HG03039 (cell line): ENCODE data around the gene OTOG.

Source experiments
- ATAC-seq: cut with Tn5 transposase; IDR thresholded peaks from one replicate; pipeline ENCODE4 v1.9.1; 2021; ENCODE audit warnings: mild to moderate bottlenecking, moderate library complexity; ENCODE audit not compliant: unreplicated experiment

Gene OTOG

GRCh38 chr11:17547051-17547577, at the start of gene OTOG:
Gene OTOG (plus strand): TSS chr11:17547259. CDS start chr11:17547373, 114 bp downstream.
- no peak for ATAC-seq

- ATAC-seq, result no peak
These were observed 49.0 kb upstream of the OTOG start for GRCh38 chr11:17498058-17498457.

GRCh38 chr11:17498475-17498874, 48.6 kb upstream of the OTOG start:
- ATAC-seq, result no peak

- ATAC-seq, result no peak
These were observed 46.4 kb upstream of the OTOG start for GRCh38 chr11:17500673-17501072.

GRCh38 chr11:17502630-17503029, 44.4 kb upstream of the OTOG start:
- ATAC-seq, result no peak

- peak; percentile 49 for ATAC-seq
These were observed 42.5 kb upstream of the OTOG start for GRCh38 chr11:17504330-17505107.

GRCh38 chr11:17505146-17505545, 41.9 kb upstream of the OTOG start:
- no peak for ATAC-seq

- no peak for ATAC-seq
These were observed 40.7 kb upstream of the OTOG start for GRCh38 chr11:17506314-17506713.

GRCh38 chr11:17506942-17507341, 40.1 kb upstream of the OTOG start:
- no peak for ATAC-seq

- ATAC-seq, result no peak
These were observed 39.3 kb upstream of the OTOG start for GRCh38 chr11:17507773-17508172.

- ATAC-seq, result no peak
These were observed 38.8 kb upstream of the OTOG start for GRCh38 chr11:17508306-17508705.

GRCh38 chr11:17508791-17509190, 38.3 kb upstream of the OTOG start:
- no peak for ATAC-seq

- no peak for ATAC-seq
These were observed 36.4 kb upstream of the OTOG start for GRCh38 chr11:17510507-17511206.

GRCh38 chr11:17511571-17511970, 35.5 kb upstream of the OTOG start:
- no peak for ATAC-seq

- ATAC-seq, result no peak
These were observed 35.0 kb upstream of the OTOG start for GRCh38 chr11:17512101-17512500.

GRCh38 chr11:17513853-17514252, 33.2 kb upstream of the OTOG start:
- no peak for ATAC-seq

- no peak for ATAC-seq
These were observed 32.6 kb upstream of the OTOG start for GRCh38 chr11:17514476-17514875.

GRCh38 chr11:17515443-17516176, 31.4 kb upstream of the OTOG start:
- no peak for ATAC-seq

- ATAC-seq, result no peak
These were observed 30.4 kb upstream of the OTOG start for GRCh38 chr11:17516551-17517150.

- no peak for ATAC-seq
These were observed 29.9 kb upstream of the OTOG start for GRCh38 chr11:17517186-17517585.

GRCh38 chr11:17518366-17518765, 28.7 kb upstream of the OTOG start:
- no peak for ATAC-seq
